Skin epidermis (tissue), 12 donors: ENCODE measurements around the gene PDGFB.

Experiments
- H3K27ac ChIP-seq, 21 experiments: fragments of 200-600 bp; sonication (generic) in 11 of 21; one replicate each; pipeline ENCODE4 v1.5.0; 2020; ENCODE audit warnings: mild to moderate bottlenecking in 3 of 21, inconsistent platforms in 2 of 21, moderate library complexity in 2 of 21
- H3K4me3 ChIP-seq, 7 experiments: fragments of 200-600 bp; sonication (generic) in 2 of 7; one replicate each; pipeline ENCODE4 v1.5.0; 2020; ENCODE audit warnings: inconsistent platforms in 2 of 7, mild to moderate bottlenecking in 2 of 7, moderate library complexity in 1 of 7

The PDGFB gene

DNA sequence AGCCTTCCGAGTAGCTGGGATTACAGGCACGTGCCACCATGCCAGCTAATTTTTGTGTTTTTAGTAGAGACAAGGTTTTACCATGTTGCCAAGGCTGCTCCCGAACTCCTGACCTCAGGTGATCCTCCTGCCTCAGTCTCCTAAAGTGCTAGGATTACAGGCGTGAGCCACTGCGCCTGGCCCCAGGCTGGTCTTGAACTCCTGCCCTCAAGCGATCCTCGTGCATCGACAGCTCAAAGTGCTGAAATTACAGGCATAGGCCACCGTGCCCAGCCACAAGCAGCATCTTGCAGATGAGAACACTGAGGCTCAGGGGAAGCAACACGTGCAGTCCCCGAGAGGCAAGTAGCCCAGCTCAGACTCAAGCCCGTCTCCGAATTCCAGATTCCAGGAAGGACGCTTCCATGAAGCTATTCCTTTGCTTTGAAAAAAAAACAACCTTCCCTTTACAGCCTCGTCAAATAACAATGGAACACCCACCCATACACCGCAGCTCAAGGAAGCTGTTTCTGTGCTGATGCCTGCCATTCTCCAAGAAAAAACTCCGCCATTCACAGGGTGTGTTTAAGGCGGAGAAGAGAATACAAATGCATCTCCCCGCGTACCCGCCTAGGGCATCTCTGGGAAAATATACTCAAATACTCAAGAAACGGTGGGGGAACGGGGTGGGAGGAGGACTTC, 34.5 kb upstream of the PDGFB start:
- H3K27ac ChIP-seq = peak overlapping the region in 4 of 21 experiments; percentile 5 to 56 (median 12)
- no peak overlapping the region for H3K4me3 ChIP-seq

DNA sequence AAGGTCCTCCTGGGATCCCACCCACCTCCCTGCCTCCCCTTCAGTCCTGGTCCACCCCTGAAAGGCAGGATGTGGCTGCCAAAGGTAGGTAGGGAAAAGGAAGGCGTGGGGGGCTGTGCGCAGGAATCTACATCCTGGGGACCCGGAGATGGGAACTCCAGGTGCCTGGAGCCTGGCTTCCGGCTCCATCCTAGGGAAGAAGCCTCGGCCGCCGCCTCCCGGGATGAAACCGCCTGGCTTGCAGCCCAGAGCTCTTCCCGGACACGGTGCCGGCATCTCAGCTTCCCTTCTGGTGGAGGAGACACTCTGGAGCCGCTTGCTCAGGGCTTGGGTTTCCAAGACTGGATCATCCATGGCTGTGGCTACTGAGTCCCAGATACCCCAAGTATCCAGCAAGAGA, 33.3 kb upstream of the PDGFB start:
- H3K4me3 ChIP-seq = no peak overlapping the region
- peak overlapping the region in 1 of 21 experiments; percentile 21 for H3K27ac ChIP-seq

GRCh38 chr22:39277142-39277607, 32.4 kb upstream of the PDGFB start:
- Histone ChIP-seq H3K27ac (no peak overlapping the region), H3K4me3 (no peak overlapping the region)

DNA sequence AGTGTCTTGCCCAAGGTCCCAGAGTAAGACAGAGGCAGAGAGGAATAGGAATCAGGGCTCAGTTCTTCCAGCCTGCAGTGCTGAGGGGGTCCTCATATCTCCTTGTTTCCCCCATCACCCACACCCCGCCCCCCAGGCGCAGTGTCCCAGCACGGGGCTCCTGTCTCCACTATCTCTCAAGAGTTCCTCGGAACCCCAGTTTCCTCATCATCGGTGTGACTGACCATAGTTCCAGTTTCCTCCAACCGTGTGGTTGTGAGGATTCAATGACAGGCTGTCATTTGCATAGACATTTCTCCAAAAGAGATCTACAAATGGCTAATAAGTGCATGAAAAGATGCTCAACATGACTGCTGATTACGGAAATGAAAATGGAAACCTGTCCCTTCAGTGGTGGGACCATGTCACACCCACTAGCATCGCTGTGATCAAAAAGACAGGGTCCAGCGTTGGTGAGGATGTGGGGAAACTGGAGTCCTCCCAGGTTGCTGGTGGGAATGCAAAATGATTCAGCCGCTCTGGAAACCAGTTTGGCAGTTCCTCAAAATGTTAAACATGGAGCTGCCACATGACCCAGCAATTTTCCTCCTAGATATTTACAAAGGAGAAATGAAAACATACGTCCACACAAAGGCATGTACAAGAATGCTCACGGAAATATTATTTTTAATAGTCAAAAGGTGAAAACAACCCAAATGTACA, 31.8 kb upstream of the PDGFB start:
- H3K27ac ChIP-seq = peak overlapping the region in 1 of 21 experiments; percentile 54
- no peak overlapping the region for H3K4me3 ChIP-seq

GRCh38 chr22:39275814-39276439, 31.1 kb upstream of the PDGFB start:
- peak overlapping the region in 1 of 21 experiments; percentile 54 for H3K27ac ChIP-seq

GRCh38 chr22:39273950-39274887, 29.4 kb upstream of the PDGFB start:
- Histone ChIP-seq H3K4me3 (no peak overlapping the region), H3K27ac (no peak overlapping the region)

More at GRCh38 chr22:39275814-39276439, 31.1 kb upstream of the PDGFB start:
- no peak overlapping the region for H3K4me3 ChIP-seq

GRCh38 chr22:39270792-39271191, 26.0 kb upstream of the PDGFB start:
- Histone ChIP-seq H3K4me3 (no peak overlapping the region), H3K27ac (no peak overlapping the region)

- H3K4me3 ChIP-seq = no peak overlapping the region
- H3K27ac ChIP-seq = no peak overlapping the region
These were observed 25.5 kb upstream of the PDGFB start for GRCh38 chr22:39270280-39270679.

GRCh38 chr22:39269095-39269790, 24.5 kb upstream of the PDGFB start:
- H3K4me3 ChIP-seq = no peak overlapping the region
- H3K27ac ChIP-seq = no peak overlapping the region

GRCh38 chr22:39268645-39269044, 23.9 kb upstream of the PDGFB start:
- Histone ChIP-seq H3K4me3 (no peak overlapping the region), H3K27ac (no peak overlapping the region)

DNA sequence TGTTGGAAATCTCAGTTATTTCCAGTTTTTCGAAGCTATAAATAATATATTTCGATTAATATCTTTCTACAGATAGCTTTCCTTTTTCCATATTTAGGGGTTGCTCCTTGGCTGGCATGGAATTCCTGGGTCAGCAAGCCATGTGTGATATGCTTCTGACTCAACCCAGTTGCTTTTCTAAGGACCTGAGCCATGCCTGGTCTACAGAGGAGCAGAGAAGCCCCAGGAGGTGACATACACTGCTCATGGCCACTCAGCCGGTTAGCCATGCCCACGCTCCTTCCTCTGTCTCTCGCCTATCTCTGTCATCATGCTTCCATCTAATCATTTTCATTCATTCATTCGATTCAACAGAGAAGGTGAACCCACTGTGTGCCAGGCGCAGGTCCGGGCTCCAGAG, 23.2 kb upstream of the PDGFB start:
- no peak overlapping the region for H3K27ac ChIP-seq

GRCh38 chr22:39266398-39267030, 21.7 kb upstream of the PDGFB start:
- Histone ChIP-seq H3K27ac (peak overlapping the region in 6 of 21 experiments; percentile 12 to 62 (median 29)), H3K4me3 (no peak overlapping the region)

More for the DNA sequence above, 23.2 kb upstream of the PDGFB start:
- no peak overlapping the region for H3K4me3 ChIP-seq

DNA sequence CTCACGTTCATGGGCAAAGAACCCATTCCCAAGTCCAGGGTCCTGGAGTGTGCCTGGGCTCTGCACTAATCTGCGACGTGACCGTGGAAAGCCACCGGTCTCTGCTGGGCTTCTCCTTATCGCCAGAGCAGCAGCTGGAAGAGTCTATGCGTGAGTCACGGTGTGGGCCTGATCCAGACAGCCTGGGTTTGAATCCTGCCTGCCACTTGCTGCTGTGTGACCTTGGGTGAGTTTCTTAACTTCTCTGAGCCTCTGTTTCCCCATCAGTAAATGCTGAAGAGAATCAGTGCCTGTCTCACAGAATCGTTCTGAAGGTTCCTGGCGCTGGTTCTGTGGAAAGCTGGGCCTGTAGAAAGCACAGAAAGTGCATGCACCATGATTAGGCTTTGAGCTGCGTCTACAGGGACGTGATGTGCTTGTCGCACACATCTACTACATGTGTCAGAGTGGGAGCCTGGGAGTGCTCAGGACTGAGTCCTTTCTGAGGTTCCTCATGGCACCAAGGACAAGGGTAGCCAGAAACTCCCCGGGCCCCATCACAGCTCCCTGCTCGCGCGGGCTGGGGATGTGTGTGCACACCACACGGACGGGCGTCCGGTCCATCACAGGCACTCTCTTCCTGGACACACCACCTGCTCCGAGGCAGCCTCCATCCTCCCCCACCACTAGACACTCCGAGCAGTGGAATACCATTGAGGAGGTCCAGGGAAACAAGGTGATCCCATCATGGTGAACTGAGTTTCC, 20.5 kb upstream of the PDGFB start:
- Histone ChIP-seq H3K27ac (peak overlapping the region in 3 of 21 experiments; percentile 17 to 42 (median 30)), H3K4me3 (no peak overlapping the region)

- peak overlapping the region in 3 of 21 experiments; percentile 17 to 42 (median 30) for H3K27ac ChIP-seq
- no peak overlapping the region for H3K4me3 ChIP-seq
These were observed 19.7 kb upstream of the PDGFB start for GRCh38 chr22:39264349-39265038.

GRCh38 chr22:39263626-39264348, 19.0 kb upstream of the PDGFB start:
- no peak overlapping the region for H3K4me3 ChIP-seq
- peak overlapping the region in 1 of 21 experiments; percentile 30 for H3K27ac ChIP-seq

- Histone ChIP-seq H3K27ac (no peak overlapping the region), H3K4me3 (no peak overlapping the region)
These were observed 14.9 kb upstream of the PDGFB start for GRCh38 chr22:39259666-39260065.
